GM12878 (cell line): ENCODE results near the gene MGLL. TPM values are rescaled to one million over a fixed set of nuclear protein-coding genes. Genes with fewer than 3 reads are reported as not detected.

Experiments used
- ATAC-seq: fragments of 200-7000 bp; cut with Tn5 transposase; 3 replicates; pipeline ENCODE4 v1.9.1; 2020; ENCODE audit warnings: mild to moderate bottlenecking, moderate library complexity
- BruUV-seq: library from RNA; stranded (reverse); fragments of 400-500 nt; replicated peaks from 2 replicates; lab custom pipeline; 2021; lab: Mats Ljungman, UMichigan
- CTCF ChIA-PET: fragments of 300-600 bp; sonication (Branson Sonifier 250); formaldehyde crosslinking; extraction: SDS; loops from one replicate; lab custom pipeline; 2021; ENCODE audit warnings: inconsistent platforms; lab: Yijun Ruan, JAX
- POLR2A ChIA-PET: fragments of 350-600 bp; formaldehyde crosslinking; extraction: SDS; loops from one replicate; lab custom pipeline; 2021; ENCODE audit warnings: inconsistent platforms; lab: Charles Lee
- RAD21 ChIA-PET: fragments of 300-600 bp; sonication (Branson Sonifier 250); formaldehyde crosslinking; loops from one replicate; lab custom pipeline; 2023; ENCODE audit warnings: antibody characterized with exemption; ENCODE audit not compliant: unreplicated experiment; lab: Charles Lee
- SMC1A ChIA-PET: fragments of 300-600 bp; sonication (Branson Sonifier 250); formaldehyde crosslinking; loops from one replicate; lab custom pipeline; 2023; ENCODE audit not compliant: unreplicated experiment, uncharacterized antibody; lab: Charles Lee
- DNase-seq: peaks from one replicate; pipeline ENCODE4 v3.0.0-alpha.2; 2011; ENCODE audit warnings: low read depth, low spot score
- FAIRE-seq: peaks from 3 replicates; lab custom pipeline; 2011; peaks lifted over from hg19 to GRCh38; lab: Jason Lieb, UNC
- H2AFZ ChIP-seq: 2 replicates; pipeline ENCODE4 v1.6.0; 2011; ENCODE audit warnings: low read depth, low read length, control low read depth; ENCODE audit not compliant: control insufficient read depth
- H3K27ac ChIP-seq: 2 replicates; pipeline ENCODE4 v1.5.1; 2011; ENCODE audit warnings: control low read depth; ENCODE audit not compliant: control insufficient read depth, insufficient read depth
- H3K27me3 ChIP-seq, 2 experiments: replicated peaks in 1 of 2; 2 replicates each; pipeline versions ENCODE4 v1.6.0 to v1.6.1; 2011; ENCODE audit warnings: low read length in 1 of 2; ENCODE audit not compliant: control insufficient read depth in 2 of 2, insufficient read depth in 2 of 2
- H3K36me3 ChIP-seq, 2 experiments: 2 replicates each; pipeline ENCODE4 v1.5.1; 2011; ENCODE audit warnings: low read length in 1 of 2; ENCODE audit not compliant: control insufficient read depth in 2 of 2, insufficient read depth in 2 of 2
- H3K4me1 ChIP-seq: 2 replicates; pipeline ENCODE4 v1.6.1; 2011; ENCODE audit warnings: mild to moderate bottlenecking, low read length, moderate library complexity, mixed read lengths; ENCODE audit not compliant: control insufficient read depth, insufficient read depth
- H3K4me2 ChIP-seq: 2 replicates; pipeline ENCODE4 v1.6.0; 2011; ENCODE audit warnings: control low read depth; ENCODE audit not compliant: control insufficient read depth, insufficient read depth
- H3K4me3 ChIP-seq: fragments of 200-600 bp; sonication (generic); 2 replicates; pipeline ENCODE4 v1.5.1; 2016
- H3K79me2 ChIP-seq: 2 replicates; pipeline ENCODE4 v1.6.0; 2011; ENCODE audit warnings: low read length; ENCODE audit not compliant: control insufficient read depth, insufficient read depth
- H3K9ac ChIP-seq: 2 replicates; pipeline ENCODE4 v1.8.0; 2011; ENCODE audit warnings: low read length, control low read depth, mixed read lengths; ENCODE audit not compliant: control insufficient read depth, insufficient read depth
- H3K9me3 ChIP-seq: replicated peaks from 3 replicates; pipeline ENCODE4 v1.5.1; 2011; ENCODE audit warnings: mild to moderate bottlenecking, low read length; ENCODE audit not compliant: control insufficient read depth, insufficient read depth
- H4K20me1 ChIP-seq: 2 replicates; pipeline ENCODE4 v1.6.0; 2011; ENCODE audit not compliant: control insufficient read depth, insufficient read depth
- BHLHE40 ChIP-seq, 2 experiments: fragments of 450-650 bp in 1 of 2; IDR thresholded peaks; 2 replicates each; pipeline ENCODE4 v1.6.1; 2011 to 2017; ENCODE audit warnings: low read depth in 2 of 2, borderline replicate concordance in 1 of 2, improper control_type of control experiment in 1 of 2, low read length in 1 of 2, mild to moderate bottlenecking in 1 of 2
- E2F4 ChIP-seq: IDR thresholded peaks from 2 replicates; pipeline ENCODE4 v1.6.1; 2012; ENCODE audit warnings: low read depth, low read length, improper control_type of control experiment
- EGR1 ChIP-seq, 2 experiments: IDR thresholded peaks; 1 replicate in 1 of 2; 2 replicates in 1 of 2; pipeline ENCODE4 v1.6.1; 2011 to 2012; ENCODE audit warnings: low read depth in 2 of 2, low read length in 2 of 2, borderline replicate concordance in 1 of 2, mild to moderate bottlenecking in 1 of 2, moderate library complexity in 1 of 2
- KAT2A ChIP-seq: conservative IDR thresholded peaks from 2 replicates; pipeline ENCODE4 v1.6.1; 2011; ENCODE audit warnings: low read depth, low read length; ENCODE audit not compliant: control insufficient read depth
- NR2F1 ChIP-seq: fragments of 450-650 bp; conservative IDR thresholded peaks from 2 replicates; pipeline ENCODE4 v1.6.1; 2017; ENCODE audit warnings: mild to moderate bottlenecking
- POLR2AphosphoS5 ChIP-seq: IDR thresholded peaks from 2 replicates; pipeline ENCODE4 v1.6.1; 2011; ENCODE audit warnings: mild to moderate bottlenecking, low read length, inconsistent platforms
- SMAD1 ChIP-seq: fragments of 450-650 bp; IDR thresholded peaks from 2 replicates; pipeline ENCODE4 v1.6.1; 2018; ENCODE audit warnings: mild to moderate bottlenecking, low read depth; ENCODE audit not compliant: partially characterized antibody
- TCF12 ChIP-seq: IDR thresholded peaks from 2 replicates; pipeline ENCODE4 v1.6.1; 2011; ENCODE audit warnings: low read depth, mild to moderate bottlenecking, low read length
- ZNF622 ChIP-seq: fragments of 450-650 bp; IDR thresholded peaks from 2 replicates; pipeline ENCODE4 v1.6.1; 2017; ENCODE audit warnings: mild to moderate bottlenecking, inconsistent platforms
- WGBS: methylation state at CpG from one replicate; pipeline ENCODE4 v1.1.6; 2016; ENCODE audit warnings: low lambda C conversion rate; ENCODE audit not compliant: insufficient replicate concordance, insufficient coverage; ENCODE audit errors: missing lambda C conversion rate; 5-methylcytosine and 5-hydroxymethylcytosine counted together
- in situ Hi-C: fragments of 300-500 bp; cut with MboI; formaldehyde crosslinking; loops from 9 replicates; pipeline ENCODE4 v1.14.3; 2018; ENCODE audit warnings: mixed read lengths
- intact Hi-C: fragments of 100-400 bp; cut with micrococcal nuclease; formaldehyde crosslinking; loops from one replicate; pipeline ENCODE4 v1.14.2; 2022; ENCODE audit not compliant: unreplicated experiment
- polyA plus RNA-seq, 11 experiments: library from polyadenylated mRNA; depleted of rRNA in 4 of 11; unstranded in 6 of 11; stranded (reverse) in 5 of 11; fragments of >200 nt; fragmentation: Nextera tagmentation in 4 of 11; fragmentation: Illumina TruSeq in 1 of 11; extraction: Ambion mirVana in 4 of 11; extraction: Trizol in 1 of 11; gene quantifications; 1 replicate in 1 of 11; 2 replicates in 10 of 11; pipeline versions ENCODE4 v1.2.1 to v1.2.3, GENCODE V29; 2011 to 2016; ENCODE audit warnings: inconsistent platforms in 2 of 11, missing spikeins in 2 of 11, low read depth in 1 of 11
- total RNA-seq, 4 experiments: library from RNA; depleted of rRNA in 3 of 4; stranded (reverse); fragments of >200 nt in 3 of 4; fragmentation: Illumina TruSeq in 1 of 4; extraction: Trizol in 1 of 4; gene quantifications; 2 replicates each; pipeline versions ENCODE4 v1.2.1 to v1.2.3, GENCODE V29; 2013 to 2021

The MGLL gene
- total and polyA plus RNA-seq, 10 of the 15 experiments (the other 5 are each of a cell fraction or from before 2014, with no cell fraction given), result 44.9 to 177 (median 72.9) TPM

DNA sequence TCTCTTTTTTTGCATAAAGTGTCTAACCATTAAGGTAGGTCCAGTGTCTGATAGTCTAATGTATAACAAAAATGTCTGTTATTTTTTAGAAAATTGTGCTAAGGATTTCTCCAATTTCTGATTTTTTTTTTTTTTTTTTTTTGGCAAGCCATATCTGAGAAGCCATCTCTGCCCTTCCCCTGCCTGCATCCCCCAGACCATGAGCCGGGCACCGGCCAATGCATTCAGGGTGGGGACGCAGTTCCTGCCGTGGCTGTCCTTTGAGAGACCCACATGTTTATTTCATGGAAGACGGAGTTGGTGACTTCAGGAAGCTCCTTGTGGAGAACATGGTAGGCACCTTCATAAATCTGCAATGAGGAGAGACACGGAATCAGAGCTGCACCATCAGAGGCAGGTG, 130.3 kb downstream of the MGLL start:
- FAIRE-seq, result no peak
- H3K36me3 ChIP-seq, result peaks cover 18 to 35% of the 10 kb centered on the region in 2 experiments
- no peaks in the 10 kb centered on the region for H3K79me2 ChIP-seq
- H3K27me3 ChIP-seq, result no peaks in the 10 kb centered on the region
- DNase-seq, result no peak
- ChIA-PET POLR2A (no interaction called here), RAD21 (no interaction called here), CTCF (interaction anchor here (1.0 kb wide), 1 partner anchor 133 kb away, joined by 3 read pairs; no protein-coding TSS in a partner anchor), SMC1A (no interaction called here)
- H3K4me3 ChIP-seq, result no peak overlapping the region
- BruUV-seq, result no TSS peak
- ATAC-seq, result no peak
- peaks cover 5% of the 10 kb centered on the region for H3K4me1 ChIP-seq
- H2AFZ ChIP-seq, result no peak overlapping the region
- no peaks in the 10 kb centered on the region for H4K20me1 ChIP-seq
- no peak overlapping the region for H3K9ac ChIP-seq
- TF ChIP-seq KAT2A (no peak), ZNF622 (no peak), NR2F1 (no peak)
- H3K9me3 ChIP-seq, result no peaks in the 10 kb centered on the region
- WGBS, result 97% methylated on average over 6 of the region's 6 CpGs
- no peak overlapping the region for H3K4me2 ChIP-seq
- intact Hi-C loops, result no loop called here
- in situ Hi-C loops, result no loop called here
- H3K27ac ChIP-seq, result no peak overlapping the region

GRCh38 chr3:127691489-127691888, 130.8 kb downstream of the MGLL start:
- in situ Hi-C loops, result no loop called here
- no peaks in the 10 kb centered on the region for H3K9me3 ChIP-seq
- ChIA-PET CTCF (interaction anchor here (0.7 to 1.7 kb wide), 4 partner anchors 134 to 277 kb away, joined by 3 read pairs; no protein-coding TSS in a partner anchor), POLR2A (no interaction called here), SMC1A (interaction anchor here (1.0 kb wide), 1 partner anchor 59 kb away, joined by 5 read pairs; no protein-coding TSS in a partner anchor), RAD21 (no interaction called here)
- H3K27ac ChIP-seq, result no peak overlapping the region
- TF ChIP-seq E2F4, result no peak
- TF ChIP-seq BHLHE40 (IDR thresholded peaks at IDR 0.05; ENCODE audit: borderline replicate concordance in 1 of 2, low read depth in 2 of 2, low read length in 1 of 2), result peak in 1 of 2 experiments; percentile 28; a peak in 1 of 4 replicates
- TF ChIP-seq SMAD1, result no peak
- TF ChIP-seq POLR2AphosphoS5, result no peak
- TF ChIP-seq TCF12, result no peak
- no peak for TF ChIP-seq EGR1 (IDR thresholded peaks at IDR 0.05; ENCODE audit: borderline replicate concordance in 1 of 2, low read depth in 2 of 2, low read length in 2 of 2)
- BruUV-seq, result TSS peak; percentile 51
- no peak for FAIRE-seq
- H3K4me1 ChIP-seq, result peaks cover under 1% of the 10 kb centered on the region; the same call in 1 of the 2 replicates
- H3K27me3 ChIP-seq, result no peaks in the 10 kb centered on the region
- no peak overlapping the region for H2AFZ ChIP-seq
- no peak for DNase-seq
- peak; percentile 9; the same call in 2 of the 3 replicates for ATAC-seq
- intact Hi-C loops, result no loop called here
- H3K4me3 ChIP-seq, result no peak overlapping the region
- 69% methylated on average over 8 of the region's 8 CpGs for WGBS
- H3K9ac ChIP-seq, result no peak overlapping the region
- no peak overlapping the region for H3K4me2 ChIP-seq
- H3K36me3 ChIP-seq, result peaks cover 18 to 31% of the 10 kb centered on the region in 2 experiments
- no peaks in the 10 kb centered on the region for H3K79me2 ChIP-seq
- no peaks in the 10 kb centered on the region for H4K20me1 ChIP-seq
